H9 (cell line): ENCODE data around the gene RBSN. TPM values are rescaled to one million over a fixed set of nuclear protein-coding genes. Genes with fewer than 3 reads are reported as not detected.

ENCODE experiments used
- DNase-seq: peaks from one replicate; pipeline ENCODE4 v3.0.0-alpha.2; 2017
- H2AFZ ChIP-seq: one replicate; pipeline ENCODE4 v1.6.1; 2013; ENCODE audit warnings: mild to moderate bottlenecking, low read length, control low read depth, moderate library complexity
- H2AK5ac ChIP-seq: 2 replicates; pipeline ENCODE4 v1.6.1; 2013; ENCODE audit warnings: low read length, control low read depth, mixed read lengths; ENCODE audit not compliant: insufficient read length
- H2BK120ac ChIP-seq: one replicate; pipeline ENCODE4 v1.6.1; 2013; ENCODE audit warnings: low read depth, mild to moderate bottlenecking, low read length, control low read depth, inconsistent platforms; ENCODE audit not compliant: poor library complexity, severe bottlenecking
- H2BK12ac ChIP-seq: 2 replicates; pipeline ENCODE4 v1.6.1; 2013; ENCODE audit warnings: low read length, control low read depth, mixed read lengths, low read depth; ENCODE audit not compliant: insufficient read length
- H2BK15ac ChIP-seq: 2 replicates; pipeline ENCODE4 v1.6.1; 2013; ENCODE audit warnings: low read depth, low read length, control low read depth
- H2BK20ac ChIP-seq: one replicate; pipeline ENCODE4 v1.6.1; 2013; ENCODE audit warnings: low read depth, mild to moderate bottlenecking, low read length, control low read depth, inconsistent platforms; ENCODE audit not compliant: poor library complexity, severe bottlenecking
- H2BK5ac ChIP-seq: 2 replicates; pipeline ENCODE4 v1.6.1; 2013; ENCODE audit warnings: low read length, control low read depth, mixed read lengths; ENCODE audit not compliant: insufficient read length
- H3K14ac ChIP-seq: 2 replicates; pipeline ENCODE4 v1.6.1; 2013; ENCODE audit warnings: low read length, control low read depth; ENCODE audit not compliant: insufficient read depth
- H3K18ac ChIP-seq: 2 replicates; pipeline ENCODE4 v1.6.1; 2013; ENCODE audit warnings: low read depth, mild to moderate bottlenecking, mixed read lengths, low read length, control low read depth; ENCODE audit not compliant: insufficient read length
- H3K23ac ChIP-seq: 2 replicates; pipeline ENCODE4 v1.6.1; 2013; ENCODE audit warnings: low read length, control low read depth, mixed read lengths, low read depth; ENCODE audit not compliant: insufficient read length
- H3K23me2 ChIP-seq: 2 replicates; pipeline ENCODE4 v1.6.1; 2013; ENCODE audit warnings: low read depth, mild to moderate bottlenecking, mixed read lengths, low read length, control low read depth; ENCODE audit not compliant: insufficient read length, poor library complexity, severe bottlenecking
- H3K27ac ChIP-seq: 2 replicates; pipeline ENCODE4 v1.5.1; 2013; ENCODE audit warnings: low read length, control low read depth, mixed read lengths, low read depth; ENCODE audit not compliant: insufficient read length
- H3K27me3 ChIP-seq: 2 replicates; pipeline ENCODE4 v1.6.1; 2013; ENCODE audit warnings: low read length, control low read depth, inconsistent platforms; ENCODE audit not compliant: insufficient read depth
- H3K4ac ChIP-seq: 2 replicates; pipeline ENCODE4 v1.6.1; 2013; ENCODE audit warnings: low read depth, mild to moderate bottlenecking, control low read depth, inconsistent platforms, low read length, moderate library complexity
- H3K4me1 ChIP-seq: 2 replicates; pipeline ENCODE4 v1.6.1; 2013; ENCODE audit warnings: low read length, control low read depth, inconsistent platforms; ENCODE audit not compliant: insufficient read depth
- H3K4me2 ChIP-seq: 2 replicates; pipeline ENCODE4 v1.6.1; 2013; ENCODE audit warnings: low read length, control low read depth, mixed read lengths; ENCODE audit not compliant: insufficient read length, insufficient read depth
- H3K56ac ChIP-seq: 2 replicates; pipeline ENCODE4 v1.6.1; 2013; ENCODE audit warnings: low read depth, mild to moderate bottlenecking, mixed read lengths, low read length, control low read depth; ENCODE audit not compliant: insufficient read length
- H3K79me1 ChIP-seq: 2 replicates; pipeline ENCODE4 v1.6.1; 2013; ENCODE audit warnings: low read depth, mild to moderate bottlenecking, moderate library complexity, low read length, control low read depth, inconsistent platforms; ENCODE audit not compliant: insufficient read depth, poor library complexity, severe bottlenecking
- H3K79me2 ChIP-seq: 2 replicates; pipeline ENCODE4 v1.6.1; 2013; ENCODE audit warnings: low read length, control low read depth, inconsistent platforms; ENCODE audit not compliant: insufficient read depth
- H3K9ac ChIP-seq: 2 replicates; pipeline ENCODE4 v1.6.1; 2013; ENCODE audit warnings: low read length, control low read depth, mixed read lengths; ENCODE audit not compliant: insufficient read length; ENCODE audit errors: extremely low read depth
- H3K9me3 ChIP-seq: one replicate; pipeline ENCODE4 v1.6.1; 2013; ENCODE audit warnings: low read depth, low read length, inconsistent platforms; ENCODE audit not compliant: control insufficient read depth
- H3T11ph ChIP-seq: one replicate; pipeline ENCODE4 v1.6.1; 2013; ENCODE audit warnings: mild to moderate bottlenecking, low read length, control low read depth, inconsistent platforms
- H4K20me1 ChIP-seq: one replicate; pipeline ENCODE4 v1.6.1; 2013; ENCODE audit not compliant: control insufficient read depth, insufficient read length, insufficient read depth
- H4K5ac ChIP-seq: 2 replicates; pipeline ENCODE4 v1.6.1; 2013; ENCODE audit warnings: low read depth, mild to moderate bottlenecking, mixed read lengths, low read length, control low read depth; ENCODE audit not compliant: insufficient read length
- H4K8ac ChIP-seq: replicated peaks from 2 replicates; pipeline ENCODE4 v1.6.1; 2013; ENCODE audit warnings: low read length, control low read depth, mixed read lengths, low read depth; ENCODE audit not compliant: insufficient read length
- H4K91ac ChIP-seq: 2 replicates; pipeline ENCODE4 v1.6.1; 2013; ENCODE audit warnings: low read depth, mild to moderate bottlenecking, moderate library complexity, mixed read lengths, low read length, control low read depth; ENCODE audit not compliant: insufficient read length
- H3K27ac Mint-ChIP-seq, 3 experiments: 2 replicates in 2 of 3; 3 replicates in 1 of 3; pipeline ENCODE4 v1.8.0; 2020 to 2021; ENCODE audit warnings: mixed read lengths in 3 of 3, mild to moderate bottlenecking in 1 of 3, moderate library complexity in 1 of 3
- H3K27me3 Mint-ChIP-seq: 2 replicates; pipeline ENCODE4 v1.8.0; 2021; ENCODE audit warnings: low read depth, mild to moderate bottlenecking, moderate library complexity, mixed read lengths
- H3K36me3 Mint-ChIP-seq, 3 experiments: 2 replicates in 2 of 3; 3 replicates in 1 of 3; pipeline ENCODE4 v1.8.0; 2020 to 2021; ENCODE audit warnings: low read depth in 3 of 3, mixed read lengths in 3 of 3; ENCODE audit not compliant: insufficient read depth in 1 of 3
- H3K4me1 Mint-ChIP-seq, 2 experiments: 2 replicates each; pipeline ENCODE4 v1.8.0; 2020; ENCODE audit warnings: mixed read lengths in 2 of 2
- H3K4me3 Mint-ChIP-seq, 2 experiments: 2 replicates in 1 of 2; 3 replicates in 1 of 2; pipeline ENCODE4 v1.8.0; 2020 to 2021; ENCODE audit warnings: mild to moderate bottlenecking in 2 of 2, mixed read lengths in 2 of 2, moderate library complexity in 1 of 2
- H3K9me3 Mint-ChIP-seq, 2 experiments: 2 replicates in 1 of 2; 3 replicates in 1 of 2; pipeline ENCODE4 v1.8.0; 2020; ENCODE audit warnings: mild to moderate bottlenecking in 2 of 2, mixed read lengths in 2 of 2, moderate library complexity in 1 of 2
- CTCF ChIP-seq: fragments of 200-600 bp; sonication (generic); conservative IDR thresholded peaks from 3 replicates; pipeline ENCODE4 v1.8.0; 2021; ENCODE audit warnings: antibody characterized with exemption, mild to moderate bottlenecking
- WGBS: extraction: QIAGEN DNeasy Blood & Tissue Kit; methylation state at CpG from one replicate; pipeline ENCODE4 v1.1.7; 2013; ENCODE audit warnings: missing lambda C conversion rate, low lambda C conversion rate, mixed read lengths; ENCODE audit not compliant: insufficient read length; ENCODE audit errors: extremely low coverage; 5-methylcytosine and 5-hydroxymethylcytosine counted together
- total RNA-seq: library from RNA; stranded (reverse); gene quantifications from 2 replicates; pipeline ENCODE4 v1.2.1, GENCODE V29; 2021

Gene RBSN
- total RNA-seq, 1 experiment from 2014 or later = 16.0 TPM

GRCh38 chr3:15092686-15093085 lies 6.3 kb downstream of the RBSN start:
- no peaks in the 10 kb centered on the region for H3K9me3 Mint-ChIP-seq
- Histone ChIP-seq H2AFZ (no peak overlapping the region), H4K20me1 (no peaks in the 10 kb centered on the region), H3T11ph (no peak overlapping the region), H3K27ac (no peak overlapping the region), H2AK5ac (no peak overlapping the region), H3K4me1 (no peaks in the 10 kb centered on the region), H2BK15ac (no peak overlapping the region), H2BK5ac (no peak overlapping the region), H2BK20ac (no peak overlapping the region), H3K23ac (no peak overlapping the region), H2BK12ac (no peak overlapping the region), H3K23me2 (no peaks in the 10 kb centered on the region), H3K9me3 (no peaks in the 10 kb centered on the region), H3K27me3 (no peaks in the 10 kb centered on the region), H4K8ac (no peak overlapping the region), H3K56ac (no peak overlapping the region), H3K18ac (no peak overlapping the region), H3K14ac (no peak overlapping the region), H3K4ac (no peak overlapping the region), H4K5ac (no peak overlapping the region), H4K91ac (no peak overlapping the region), H3K9ac (no peak overlapping the region), H3K79me2 (peaks cover under 1% of the 10 kb centered on the region; the same call in 1 of the 2 replicates), H3K4me2 (no peak overlapping the region), H3K79me1 (peaks cover under 1% of the 10 kb centered on the region), H2BK120ac (no peak overlapping the region)
- no peak overlapping the region for H3K4me3 Mint-ChIP-seq
- peaks cover 4 to 33% (median 30%) of the 10 kb centered on the region in 3 experiments; a peak in 6 of 7 replicates for H3K36me3 Mint-ChIP-seq
- no CpG with 5 or more reads among the region's 1 CpG for WGBS
- TF ChIP-seq CTCF = no peak
- peaks cover under 1 to 3% of the 10 kb centered on the region in 2 experiments; a peak in 3 of 4 replicates for H3K4me1 Mint-ChIP-seq
- DNase-seq = no peak
- H3K27me3 Mint-ChIP-seq = no peaks in the 10 kb centered on the region
- no peak overlapping the region for H3K27ac Mint-ChIP-seq
